MM.1S (cell line): ENCODE data around the gene A3GALT2.

Experiments used
- EZH2 ChIP-seq: fragments of 300-600 bp; sonication (generic); optimal IDR thresholded peaks from 2 replicates; pipeline ENCODE3; 2017; ENCODE audit warnings: low read depth, mild to moderate bottlenecking, antibody characterized with exemption, low read length, mixed read lengths
- TF ChIP-seq, protein P1 (sequence below): fragments of 300-600 bp; sonication (generic); IDR thresholded peaks from 2 replicates; pipeline ENCODE4 v1.5.1; 2016; ENCODE audit warnings: antibody characterized with exemption, low read length, mixed read lengths

DNA sequence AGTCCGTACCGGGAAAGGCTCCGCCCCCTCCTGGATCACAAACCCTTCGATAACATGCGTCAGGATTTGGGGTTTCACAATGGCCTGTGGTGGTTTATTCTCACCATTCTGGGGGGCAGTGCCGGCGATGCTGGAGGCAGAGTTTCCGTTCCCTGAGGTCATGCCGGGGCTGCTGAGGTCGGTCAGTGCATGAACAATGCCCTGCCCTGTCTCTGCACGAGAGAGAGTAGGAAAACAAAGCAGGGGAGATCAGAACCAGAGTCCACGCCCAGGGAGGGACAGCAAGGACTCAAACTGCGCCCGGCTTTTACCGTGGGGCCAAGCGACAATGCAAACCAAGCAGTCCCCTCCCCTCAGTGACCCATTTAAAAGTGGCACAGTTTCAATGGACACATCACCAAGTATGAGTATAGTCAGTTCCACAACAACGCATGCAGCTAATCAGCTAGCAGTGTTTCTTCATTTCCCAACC is 13.2 kb upstream of the A3GALT2 start:
- TF ChIP-seq, protein P1, sequence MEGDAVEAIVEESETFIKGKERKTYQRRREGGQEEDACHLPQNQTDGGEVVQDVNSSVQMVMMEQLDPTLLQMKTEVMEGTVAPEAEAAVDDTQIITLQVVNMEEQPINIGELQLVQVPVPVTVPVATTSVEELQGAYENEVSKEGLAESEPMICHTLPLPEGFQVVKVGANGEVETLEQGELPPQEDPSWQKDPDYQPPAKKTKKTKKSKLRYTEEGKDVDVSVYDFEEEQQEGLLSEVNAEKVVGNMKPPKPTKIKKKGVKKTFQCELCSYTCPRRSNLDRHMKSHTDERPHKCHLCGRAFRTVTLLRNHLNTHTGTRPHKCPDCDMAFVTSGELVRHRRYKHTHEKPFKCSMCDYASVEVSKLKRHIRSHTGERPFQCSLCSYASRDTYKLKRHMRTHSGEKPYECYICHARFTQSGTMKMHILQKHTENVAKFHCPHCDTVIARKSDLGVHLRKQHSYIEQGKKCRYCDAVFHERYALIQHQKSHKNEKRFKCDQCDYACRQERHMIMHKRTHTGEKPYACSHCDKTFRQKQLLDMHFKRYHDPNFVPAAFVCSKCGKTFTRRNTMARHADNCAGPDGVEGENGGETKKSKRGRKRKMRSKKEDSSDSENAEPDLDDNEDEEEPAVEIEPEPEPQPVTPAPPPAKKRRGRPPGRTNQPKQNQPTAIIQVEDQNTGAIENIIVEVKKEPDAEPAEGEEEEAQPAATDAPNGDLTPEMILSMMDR = no peak
- TF ChIP-seq EZH2 = no peak
